Measurements from ENCODE around the gene USP21. TPM values are rescaled to one million over a fixed set of nuclear protein-coding genes. Genes with fewer than 3 reads are reported as not detected.

The USP21 gene
- total and polyA plus RNA-seq, 9 of the 15 experiments (the other 6 are each of a cell fraction or from before 2014, with no cell fraction given): 4.9 to 52.4 (median 21.6) TPM

DNA sequence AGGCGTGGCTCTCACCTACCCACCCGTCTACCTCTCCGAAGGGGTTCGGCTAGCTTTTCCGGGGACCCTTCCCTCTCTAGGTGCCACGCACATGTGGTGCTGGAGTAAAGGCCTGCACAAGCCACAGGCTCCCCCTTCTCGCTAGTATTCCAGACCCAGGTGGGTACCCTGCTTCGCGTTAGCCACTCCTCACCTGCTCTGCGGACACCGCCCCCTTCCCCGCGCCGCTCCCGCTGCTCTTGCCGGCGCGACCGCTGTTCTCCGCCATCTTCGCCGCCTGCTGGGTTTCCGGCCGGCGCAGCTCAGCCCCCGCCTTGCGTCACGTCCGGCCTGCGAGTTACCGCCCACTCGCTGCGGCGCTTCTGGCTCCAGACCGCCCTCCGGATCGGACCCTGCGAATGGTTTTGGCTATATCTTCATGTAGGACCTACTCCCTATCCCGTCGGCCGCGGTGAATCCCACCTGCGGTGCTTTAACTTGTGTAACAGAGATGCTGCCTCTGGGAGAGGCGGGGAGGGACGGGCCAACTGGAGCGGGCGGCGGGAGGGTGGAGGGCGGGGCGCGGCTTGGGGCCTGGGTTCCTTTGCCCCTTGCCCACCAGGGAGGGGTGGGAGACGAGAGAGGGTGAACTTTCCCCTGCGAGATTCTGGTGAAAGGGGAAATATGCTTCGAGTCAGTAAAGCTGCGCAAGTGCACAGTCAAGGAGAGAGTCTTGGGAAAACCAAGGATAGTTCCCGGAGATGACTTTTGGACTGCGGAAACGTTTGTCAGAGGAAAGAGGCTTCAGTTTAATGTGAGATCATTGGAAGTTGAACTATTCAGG is 41.3 kb upstream of the USP21 start, which contains the start of the genes NIT1 and PFDN2 (continued):
- TF ChIP-seq, protein P1, sequence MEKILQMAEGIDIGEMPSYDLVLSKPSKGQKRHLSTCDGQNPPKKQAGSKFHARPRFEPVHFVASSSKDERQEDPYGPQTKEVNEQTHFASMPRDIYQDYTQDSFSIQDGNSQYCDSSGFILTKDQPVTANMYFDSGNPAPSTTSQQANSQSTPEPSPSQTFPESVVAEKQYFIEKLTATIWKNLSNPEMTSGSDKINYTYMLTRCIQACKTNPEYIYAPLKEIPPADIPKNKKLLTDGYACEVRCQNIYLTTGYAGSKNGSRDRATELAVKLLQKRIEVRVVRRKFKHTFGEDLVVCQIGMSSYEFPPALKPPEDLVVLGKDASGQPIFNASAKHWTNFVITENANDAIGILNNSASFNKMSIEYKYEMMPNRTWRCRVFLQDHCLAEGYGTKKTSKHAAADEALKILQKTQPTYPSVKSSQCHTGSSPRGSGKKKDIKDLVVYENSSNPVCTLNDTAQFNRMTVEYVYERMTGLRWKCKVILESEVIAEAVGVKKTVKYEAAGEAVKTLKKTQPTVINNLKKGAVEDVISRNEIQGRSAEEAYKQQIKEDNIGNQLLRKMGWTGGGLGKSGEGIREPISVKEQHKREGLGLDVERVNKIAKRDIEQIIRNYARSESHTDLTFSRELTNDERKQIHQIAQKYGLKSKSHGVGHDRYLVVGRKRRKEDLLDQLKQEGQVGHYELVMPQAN (IDR thresholded peaks at IDR 0.05; ENCODE audit: borderline replicate concordance): peak; percentile 98
- TF ChIP-seq ZNF583 (CRISPR knock-in tag; IDR thresholded peaks at IDR 0.05): peak; percentile 57; the same call in 1 of the 2 replicates
- TF ChIP-seq MYBL2 (IDR thresholded peaks at IDR 0.05; ENCODE audit: low read depth): no peak
- no peak for TF ChIP-seq MYBL2 (CRISPR knock-in tag; IDR thresholded peaks at IDR 0.05; ENCODE audit: borderline replicate concordance)
- TF ChIP-seq, protein P2, sequence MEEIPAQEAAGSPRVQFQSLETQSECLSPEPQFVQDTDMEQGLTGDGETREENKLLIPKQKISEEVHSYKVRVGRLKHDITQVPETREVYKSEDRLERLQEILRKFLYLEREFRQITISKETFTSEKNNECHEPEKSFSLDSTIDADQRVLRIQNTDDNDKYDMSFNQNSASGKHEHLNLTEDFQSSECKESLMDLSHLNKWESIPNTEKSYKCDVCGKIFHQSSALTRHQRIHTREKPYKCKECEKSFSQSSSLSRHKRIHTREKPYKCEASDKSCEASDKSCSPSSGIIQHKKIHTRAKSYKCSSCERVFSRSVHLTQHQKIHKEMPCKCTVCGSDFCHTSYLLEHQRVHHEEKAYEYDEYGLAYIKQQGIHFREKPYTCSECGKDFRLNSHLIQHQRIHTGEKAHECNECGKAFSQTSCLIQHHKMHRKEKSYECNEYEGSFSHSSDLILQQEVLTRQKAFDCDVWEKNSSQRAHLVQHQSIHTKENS (CRISPR knock-in tag; IDR thresholded peaks at IDR 0.05): no peak
- TF ChIP-seq CBFB (CRISPR knock-in tag; IDR thresholded peaks at IDR 0.05): peak; percentile 71
- TF ChIP-seq, protein P3, sequence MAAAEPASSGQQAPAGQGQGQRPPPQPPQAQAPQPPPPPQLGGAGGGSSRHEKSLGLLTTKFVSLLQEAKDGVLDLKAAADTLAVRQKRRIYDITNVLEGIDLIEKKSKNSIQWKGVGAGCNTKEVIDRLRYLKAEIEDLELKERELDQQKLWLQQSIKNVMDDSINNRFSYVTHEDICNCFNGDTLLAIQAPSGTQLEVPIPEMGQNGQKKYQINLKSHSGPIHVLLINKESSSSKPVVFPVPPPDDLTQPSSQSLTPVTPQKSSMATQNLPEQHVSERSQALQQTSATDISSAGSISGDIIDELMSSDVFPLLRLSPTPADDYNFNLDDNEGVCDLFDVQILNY (CRISPR knock-in tag; IDR thresholded peaks at IDR 0.05): peak; percentile 85; the same call in 1 of the 2 replicates
- TF ChIP-seq MXI1 (IDR thresholded peaks at IDR 0.05; ENCODE audit: low read depth, low read length): peak; percentile 37; the same call in 1 of the 2 replicates
- TF ChIP-seq, protein P4, sequence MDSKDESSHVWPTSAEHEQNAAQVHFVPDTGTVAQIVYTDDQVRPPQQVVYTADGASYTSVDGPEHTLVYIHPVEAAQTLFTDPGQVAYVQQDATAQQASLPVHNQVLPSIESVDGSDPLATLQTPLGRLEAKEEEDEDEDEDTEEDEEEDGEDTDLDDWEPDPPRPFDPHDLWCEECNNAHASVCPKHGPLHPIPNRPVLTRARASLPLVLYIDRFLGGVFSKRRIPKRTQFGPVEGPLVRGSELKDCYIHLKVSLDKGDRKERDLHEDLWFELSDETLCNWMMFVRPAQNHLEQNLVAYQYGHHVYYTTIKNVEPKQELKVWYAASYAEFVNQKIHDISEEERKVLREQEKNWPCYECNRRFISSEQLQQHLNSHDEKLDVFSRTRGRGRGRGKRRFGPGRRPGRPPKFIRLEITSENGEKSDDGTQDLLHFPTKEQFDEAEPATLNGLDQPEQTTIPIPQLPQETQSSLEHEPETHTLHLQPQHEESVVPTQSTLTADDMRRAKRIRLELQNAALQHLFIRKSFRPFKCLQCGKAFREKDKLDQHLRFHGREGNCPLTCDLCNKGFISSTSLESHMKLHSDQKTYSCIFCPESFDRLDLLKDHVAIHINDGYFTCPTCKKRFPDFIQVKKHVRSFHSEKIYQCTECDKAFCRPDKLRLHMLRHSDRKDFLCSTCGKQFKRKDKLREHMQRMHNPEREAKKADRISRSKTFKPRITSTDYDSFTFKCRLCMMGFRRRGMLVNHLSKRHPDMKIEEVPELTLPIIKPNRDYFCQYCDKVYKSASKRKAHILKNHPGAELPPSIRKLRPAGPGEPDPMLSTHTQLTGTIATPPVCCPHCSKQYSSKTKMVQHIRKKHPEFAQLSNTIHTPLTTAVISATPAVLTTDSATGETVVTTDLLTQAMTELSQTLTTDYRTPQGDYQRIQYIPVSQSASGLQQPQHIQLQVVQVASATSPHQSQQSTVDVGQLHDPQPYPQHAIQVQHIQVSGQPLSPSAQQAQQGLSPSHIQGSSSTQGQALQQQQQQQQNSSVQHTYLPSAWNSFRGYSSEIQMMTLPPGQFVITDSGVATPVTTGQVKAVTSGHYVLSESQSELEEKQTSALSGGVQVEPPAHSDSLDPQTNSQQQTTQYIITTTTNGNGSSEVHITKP (IDR thresholded peaks at IDR 0.05; ENCODE audit: partially characterized antibody): peak; percentile 49
- TF ChIP-seq POLR2AphosphoS5 (IDR thresholded peaks at IDR 0.05; ENCODE audit: control insufficient read depth, insufficient read depth, low read depth, low read length): peak; percentile 78
- TF ChIP-seq ZNF830 (CRISPR knock-in tag; IDR thresholded peaks at IDR 0.05): peak; percentile 61; the same call in 1 of the 2 replicates
- TF ChIP-seq, protein P5, sequence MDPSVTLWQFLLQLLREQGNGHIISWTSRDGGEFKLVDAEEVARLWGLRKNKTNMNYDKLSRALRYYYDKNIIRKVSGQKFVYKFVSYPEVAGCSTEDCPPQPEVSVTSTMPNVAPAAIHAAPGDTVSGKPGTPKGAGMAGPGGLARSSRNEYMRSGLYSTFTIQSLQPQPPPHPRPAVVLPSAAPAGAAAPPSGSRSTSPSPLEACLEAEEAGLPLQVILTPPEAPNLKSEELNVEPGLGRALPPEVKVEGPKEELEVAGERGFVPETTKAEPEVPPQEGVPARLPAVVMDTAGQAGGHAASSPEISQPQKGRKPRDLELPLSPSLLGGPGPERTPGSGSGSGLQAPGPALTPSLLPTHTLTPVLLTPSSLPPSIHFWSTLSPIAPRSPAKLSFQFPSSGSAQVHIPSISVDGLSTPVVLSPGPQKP (CRISPR knock-in tag; IDR thresholded peaks at IDR 0.05): no peak
- no peak for TF ChIP-seq MYNN (IDR thresholded peaks at IDR 0.05)
- no peak for TF ChIP-seq MYNN (CRISPR knock-in tag; IDR thresholded peaks at IDR 0.05)
- TF ChIP-seq ELF1 (tag; IDR thresholded peaks at IDR 0.05): peak; percentile 42; the same call in 1 of the 2 replicates
- no peak for TF ChIP-seq HNRNPUL1 (IDR thresholded peaks at IDR 0.05; ENCODE audit: low read length)
- 0 out of 2 replicates have a peak, but pooled peaks have one; percentile 20 for TF ChIP-seq ZBED1 (IDR thresholded peaks at IDR 0.05)
- TF ChIP-seq ZNF77 (CRISPR knock-in tag; IDR thresholded peaks at IDR 0.05): no peak
